Measurements from ENCODE around the gene CLASRP. TPM values are rescaled to one million over a fixed set of nuclear protein-coding genes. Genes with fewer than 3 reads are reported as not detected.
A peak's percentile ranks its signal among the peaks of the same experiment; 100 is the strongest.

CLASRP gene
- total RNA-seq, 1 experiment from 2014 or later, result 79.9 TPM

GRCh38 chr19:45097776-45098520 is 59.1 kb downstream of the CLASRP start:
- DNase-seq (ENCODE audit: low read depth, low spot score) (no peak), ATAC-seq (peak; percentile 66)
- no peaks in the 10 kb centered on the region for H3K36me3 ChIP-seq (ENCODE audit: control insufficient read depth in 1 of 2, insufficient read depth in 2 of 2, low read length in 2 of 2)
- peak overlapping the region; percentile 29; the same call in 1 of the 2 replicates for H3K9ac ChIP-seq (ENCODE audit: low read length)
- BruUV-seq (replicated peaks), result no TSS peak
- peak overlapping the region; percentile 35; the same call in 1 of the 2 replicates for H3K27ac ChIP-seq (ENCODE audit: low read depth, low read length)
- RAD21 ChIA-PET (ENCODE audit: low non-redundant PET in 1 of 2, low total read pairs in 2 of 2, uncharacterized antibody in 2 of 2, unreplicated experiment in 2 of 2), result no interaction called here
- H3K9me2 ChIP-seq (ENCODE audit: insufficient read depth), result no peaks in the 10 kb centered on the region
- intact Hi-C loops (cut with micrococcal nuclease), result loop anchor here (10.0 kb wide), 2 partner anchors 77 to 677 kb away; partner anchors contain the start of genes BLOC1S3 and TRAPPC6A
- POLR2A ChIA-PET, result no interaction called here
- H3K4me1 ChIP-seq (ENCODE audit: control insufficient read depth in 1 of 2, insufficient read depth in 2 of 2, low read length in 2 of 2), result peaks cover 12 to 39% of the 10 kb centered on the region in 2 experiments; a peak in 3 of 4 replicates
- H2AFZ ChIP-seq (ENCODE audit: low read depth, low read length, poor library complexity, severe bottlenecking), result no peak overlapping the region
- H3K79me2 ChIP-seq (ENCODE audit: insufficient read depth, low read length), result peaks cover 100% of the 10 kb centered on the region
- no peak overlapping the region for H3K4me3 ChIP-seq (replicated peaks in 1 of 2; ENCODE audit: low read depth in 1 of 2, low read length in 2 of 2)
- no peaks in the 10 kb centered on the region; the same call in 1 of the 2 replicates for H4K20me1 ChIP-seq (ENCODE audit: insufficient read depth)
- TF ChIP-seq JUND (IDR thresholded peaks at IDR 0.05) (no peak), MAX (IDR thresholded peaks at IDR 0.05) (no peak), YY1 (IDR thresholded peaks at IDR 0.05; ENCODE audit: extremely low read depth, insufficient replicate concordance, low read depth, low read length) (no peak)
- CTCF ChIA-PET, result interaction anchor here (1.5 kb wide), 1 partner anchor 38 kb away, joined by 5 read pairs; no protein-coding TSS in a partner anchor
- no peaks in the 10 kb centered on the region for H3K9me3 ChIP-seq (ENCODE audit: control insufficient read depth in 1 of 2, insufficient read depth in 1 of 2, low read depth in 1 of 2, low read length in 2 of 2)
- no peaks in the 10 kb centered on the region for H3K27me3 ChIP-seq (ENCODE audit: insufficient read depth, low read length)
- peak overlapping the region; percentile 41 for H3K4me2 ChIP-seq (ENCODE audit: low read length)

- Histone ChIP-seq H3K4me2 (ENCODE audit: low read length) (peak overlapping the region; percentile 41), H3K36me3 (ENCODE audit: control insufficient read depth in 1 of 2, insufficient read depth in 2 of 2, low read length in 2 of 2) (no peaks in the 10 kb centered on the region), H3K9ac (ENCODE audit: low read length) (peak overlapping the region; percentile 29; the same call in 1 of the 2 replicates), H3K4me1 (ENCODE audit: control insufficient read depth in 1 of 2, insufficient read depth in 2 of 2, low read length in 2 of 2) (peaks cover 12 to 36% of the 10 kb centered on the region in 2 experiments; a peak in 3 of 4 replicates), H3K27me3 (ENCODE audit: insufficient read depth, low read length) (no peaks in the 10 kb centered on the region), H3K9me3 (ENCODE audit: control insufficient read depth in 1 of 2, insufficient read depth in 1 of 2, low read depth in 1 of 2, low read length in 2 of 2) (no peaks in the 10 kb centered on the region), H3K9me2 (ENCODE audit: insufficient read depth) (no peaks in the 10 kb centered on the region), H2AFZ (ENCODE audit: low read depth, low read length, poor library complexity, severe bottlenecking) (no peak overlapping the region), H3K4me3 (replicated peaks in 1 of 2; ENCODE audit: low read depth in 1 of 2, low read length in 2 of 2) (no peak overlapping the region), H3K27ac (ENCODE audit: low read depth, low read length) (peak overlapping the region; percentile 35; the same call in 1 of the 2 replicates), H3K79me2 (ENCODE audit: insufficient read depth, low read length) (peaks cover 98% of the 10 kb centered on the region), H4K20me1 (ENCODE audit: insufficient read depth) (no peaks in the 10 kb centered on the region; the same call in 1 of the 2 replicates)
- BruUV-seq (replicated peaks), result no TSS peak
- CTCF ChIA-PET, result interaction anchor here (1.5 kb wide), 1 partner anchor 39 kb away, joined by 5 read pairs; no protein-coding TSS in a partner anchor
- intact Hi-C loops (cut with micrococcal nuclease), result loop anchor here (10.0 kb wide), 2 partner anchors 76 to 676 kb away; partner anchors contain the start of genes BLOC1S3 and TRAPPC6A
- no peak for ATAC-seq
- RAD21 ChIA-PET (ENCODE audit: low non-redundant PET in 1 of 2, low total read pairs in 2 of 2, uncharacterized antibody in 2 of 2, unreplicated experiment in 2 of 2), result no interaction called here
- POLR2A ChIA-PET, result no interaction called here
- no peak for DNase-seq (ENCODE audit: low read depth, low spot score)
- TF ChIP-seq FOSL1 (IDR thresholded peaks at IDR 0.05; ENCODE audit: low read depth) (no peak), RAD21 (IDR thresholded peaks at IDR 0.05; ENCODE audit: low read depth) (no peak), ZBTB33 (IDR thresholded peaks at IDR 0.05; ENCODE audit: extremely low read depth, insufficient replicate concordance, low read length) (no peak), SIN3A (IDR thresholded peaks at IDR 0.05; ENCODE audit: low read depth) (no peak), CBX3 (IDR thresholded peaks at IDR 0.05; ENCODE audit: low read depth) (no peak), ELF1 (IDR thresholded peaks at IDR 0.05; ENCODE audit: borderline replicate concordance, low read depth) (no peak), POLR2AphosphoS5 (IDR thresholded peaks at IDR 0.05; ENCODE audit: low read depth, low read length) (no peak)
Measured at GRCh38 chr19:45098521-45099466, 59.9 kb downstream of the CLASRP start.

Measured in HCT116 (cell line).